ENCODE measurements around the gene CNTNAP2.

GRCh38 chr7:148290538-148290937, 2173.9 kb downstream of the CNTNAP2 start:
- TF ChIP-seq, protein P1, sequence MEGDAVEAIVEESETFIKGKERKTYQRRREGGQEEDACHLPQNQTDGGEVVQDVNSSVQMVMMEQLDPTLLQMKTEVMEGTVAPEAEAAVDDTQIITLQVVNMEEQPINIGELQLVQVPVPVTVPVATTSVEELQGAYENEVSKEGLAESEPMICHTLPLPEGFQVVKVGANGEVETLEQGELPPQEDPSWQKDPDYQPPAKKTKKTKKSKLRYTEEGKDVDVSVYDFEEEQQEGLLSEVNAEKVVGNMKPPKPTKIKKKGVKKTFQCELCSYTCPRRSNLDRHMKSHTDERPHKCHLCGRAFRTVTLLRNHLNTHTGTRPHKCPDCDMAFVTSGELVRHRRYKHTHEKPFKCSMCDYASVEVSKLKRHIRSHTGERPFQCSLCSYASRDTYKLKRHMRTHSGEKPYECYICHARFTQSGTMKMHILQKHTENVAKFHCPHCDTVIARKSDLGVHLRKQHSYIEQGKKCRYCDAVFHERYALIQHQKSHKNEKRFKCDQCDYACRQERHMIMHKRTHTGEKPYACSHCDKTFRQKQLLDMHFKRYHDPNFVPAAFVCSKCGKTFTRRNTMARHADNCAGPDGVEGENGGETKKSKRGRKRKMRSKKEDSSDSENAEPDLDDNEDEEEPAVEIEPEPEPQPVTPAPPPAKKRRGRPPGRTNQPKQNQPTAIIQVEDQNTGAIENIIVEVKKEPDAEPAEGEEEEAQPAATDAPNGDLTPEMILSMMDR (IDR thresholded peaks at IDR 0.05) = no peak
- TF ChIP-seq POLR2A (IDR thresholded peaks at IDR 0.05) = no peak

All from stomach (tissue), 4 donors.